ENCODE results near the gene PSMG4. TPM values are rescaled to one million over a fixed set of nuclear protein-coding genes. Genes with fewer than 3 reads are reported as not detected.
A peak's percentile ranks its signal among the peaks of the same experiment; 100 is the strongest.

Gene PSMG4
- total RNA-seq, 8 experiments from 2014 or later = 19.9 to 55.0 (median 30.1) TPM

GRCh38 chr6:3226042-3226441 lies 32.7 kb upstream of the PSMG4 start:
- H3K4me3 ChIP-seq = peak overlapping the region; percentile 85 to 93 (median 91)
- WGBS, 10 experiments = 18 to 100% (median 76%) methylated on average over 1 to 6 of the region's 10 CpGs; no CpG with 5 or more reads in 4 of the 10 experiments

GRCh38 chr6:3226481-3227362 lies 32.0 kb upstream of the PSMG4 start:
- Histone ChIP-seq H3K4me3 (peak overlapping the region; percentile 85 to 93 (median 91)), H3K27ac (peak overlapping the region; percentile 87 to 98), H3K4me1 (replicated peaks in 1 of 2) (peaks cover 3 to 19% of the 10 kb centered on the region in 2 donors)
- in situ Hi-C loops (cut with MboI; ENCODE audit: low pct_unique_long_range_greater_than_20kb in 2 of 9, low sequenced_read_pairs in 9 of 9, unreplicated experiment in 9 of 9) = loop anchor here in 2 of 9 experiments (25.0 kb wide), 2 partner anchors 89 to 239 kb away; partner anchors contain the start of gene NQO2 (in 1 of the 2)
- ATAC-seq (replicated peaks in 6 of 8) = peak; percentile 2 to 38 (median 16)
- 0 to 9% (median 0%) methylated on average over 2 to 9 of the region's 54 CpGs; no CpG with 5 or more reads in 4 of the 10 experiments for WGBS, 10 experiments

More at GRCh38 chr6:3226042-3226441, 32.7 kb upstream of the PSMG4 start:
- peak overlapping the region in 1 of 2 donors; percentile 87 for H3K27ac ChIP-seq
- peaks cover 7 to 22% of the 10 kb centered on the region in 2 donors for H3K4me1 ChIP-seq (replicated peaks in 1 of 2)
- in situ Hi-C loops (cut with MboI; ENCODE audit: low pct_unique_long_range_greater_than_20kb in 2 of 9, low sequenced_read_pairs in 9 of 9, unreplicated experiment in 9 of 9) = loop anchor here in 2 of 9 experiments (25.0 kb wide), 2 partner anchors 89 to 239 kb away; partner anchors contain the start of gene NQO2 (in 1 of the 2)
- ATAC-seq (replicated peaks in 6 of 8) = no peak

- in situ Hi-C loops (cut with MboI; ENCODE audit: low pct_unique_long_range_greater_than_20kb in 2 of 9, low sequenced_read_pairs in 9 of 9, unreplicated experiment in 9 of 9) = loop anchor here in 2 of 9 experiments (25.0 kb wide), 2 partner anchors 90 to 240 kb away; partner anchors contain the start of gene NQO2 (in 1 of the 2)
- H3K4me3 ChIP-seq = peak within 1 kb of the TSS; percentile 85 to 93 (median 91)
- peaks cover 2 to 19% of the 10 kb centered on the region in 2 donors for H3K4me1 ChIP-seq (replicated peaks in 1 of 2)
- peak; percentile 41 to 80 (median 72) for ATAC-seq (replicated peaks in 6 of 8)
- 0% methylated on average over 1 to 8 of the region's 66 CpGs; no CpG with 5 or more reads in 8 of the 10 experiments for WGBS, 10 experiments
- H3K27ac ChIP-seq = peak within 1 kb of the TSS; percentile 98 to 100
Measured at GRCh38 chr6:3227363-3228045, 31.2 kb upstream of the PSMG4 start, which contains the start of gene TUBB2B. Gene TUBB2B, minus strand, starts transcription at chr6:3227653. Its CDS starts 110 bp downstream, at chr6:3227543.

GRCh38 chr6:3228046-3228671 lies 30.6 kb upstream of the PSMG4 start:
- Histone ChIP-seq H3K27ac (peak overlapping the region; percentile 98 to 100), H3K4me1 (replicated peaks in 1 of 2) (peaks cover 0 to 14% of the 10 kb centered on the region in 2 donors), H3K4me3 (peak overlapping the region; percentile 85 to 93 (median 91))
- no CpG with 5 or more reads among the region's 38 CpGs for WGBS, 10 experiments
- in situ Hi-C loops (cut with MboI; ENCODE audit: low pct_unique_long_range_greater_than_20kb in 2 of 9, low sequenced_read_pairs in 9 of 9, unreplicated experiment in 9 of 9) = loop anchor here in 2 of 9 experiments (25.0 kb wide), 2 partner anchors 91 to 241 kb away; partner anchors contain the start of gene NQO2 (in 1 of the 2)
- ATAC-seq (replicated peaks in 6 of 8) = peak in 6 of 8 experiments; percentile 3 to 40 (median 36)

GRCh38 chr6:3228771-3229565 lies 29.8 kb upstream of the PSMG4 start:
- 0 to 29% (median 3%) methylated on average over 4 to 14 of the region's 62 CpGs; no CpG with 5 or more reads in 2 of the 10 experiments for WGBS, 10 experiments
- peak in 4 of 8 experiments; percentile 1 to 6 (median 2) for ATAC-seq (replicated peaks in 6 of 8)
- Histone ChIP-seq H3K27ac (peak overlapping the region; percentile 98 to 100), H3K4me1 (replicated peaks in 1 of 2) (peaks cover 2 to 8% of the 10 kb centered on the region in 2 donors), H3K4me3 (peak overlapping the region; percentile 85 to 93 (median 91))
- in situ Hi-C loops (cut with MboI; ENCODE audit: low pct_unique_long_range_greater_than_20kb in 2 of 9, low sequenced_read_pairs in 9 of 9, unreplicated experiment in 9 of 9) = loop anchor here in 2 of 9 experiments (25.0 kb wide), 2 partner anchors 92 to 242 kb away; partner anchors contain the start of gene NQO2 (in 1 of the 2)

- 0 to 35% (median 1%) methylated on average over 2 to 11 of the region's 28 CpGs; no CpG with 5 or more reads in 4 of the 10 experiments for WGBS, 10 experiments
- ATAC-seq (replicated peaks in 6 of 8) = peak in 5 of 8 experiments; percentile 1 to 12 (median 6)
- in situ Hi-C loops (cut with MboI; ENCODE audit: low pct_unique_long_range_greater_than_20kb in 2 of 9, low sequenced_read_pairs in 9 of 9, unreplicated experiment in 9 of 9) = loop anchor here in 2 of 9 experiments (25.0 kb wide), 2 partner anchors 92 to 242 kb away; partner anchors contain the start of gene NQO2 (in 1 of the 2)
- peak overlapping the region; percentile 85 to 93 (median 91) for H3K4me3 ChIP-seq
- H3K27ac ChIP-seq = peak overlapping the region; percentile 98 to 100
- H3K4me1 ChIP-seq (replicated peaks in 1 of 2) = peaks cover 8 to 9% of the 10 kb centered on the region in 2 donors
Measured at GRCh38 chr6:3229566-3230178, 29.1 kb upstream of the PSMG4 start.

DNA sequence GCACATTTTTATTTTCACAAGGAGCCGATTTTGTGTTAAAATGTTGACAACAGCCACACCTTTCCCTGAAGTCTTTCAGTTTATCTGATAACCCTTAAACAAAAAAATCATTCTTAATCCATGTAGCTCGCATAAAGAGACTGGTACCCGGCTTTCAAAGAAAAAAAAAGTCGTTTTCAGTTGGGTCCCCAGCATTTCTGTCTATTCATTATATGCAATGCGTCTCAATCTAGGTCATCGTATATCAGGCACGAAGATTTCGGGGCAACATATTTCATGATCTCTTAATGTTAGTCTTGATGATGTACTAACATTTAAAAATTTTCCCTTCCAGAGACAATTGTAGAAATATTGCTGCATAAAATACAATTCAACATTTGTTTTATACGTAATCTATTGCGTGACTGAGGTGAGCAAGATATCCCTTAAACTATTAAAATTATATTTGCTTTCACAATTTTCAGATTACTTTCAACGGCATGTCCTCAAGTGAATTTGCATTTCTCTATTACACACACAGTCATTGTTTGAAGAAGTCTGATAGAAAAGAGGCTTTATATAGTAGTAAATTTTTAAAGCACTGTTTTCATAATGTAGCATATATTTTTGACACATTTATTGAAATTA lies 28.4 kb upstream of the PSMG4 start:
- in situ Hi-C loops (cut with MboI; ENCODE audit: low pct_unique_long_range_greater_than_20kb in 2 of 9, low sequenced_read_pairs in 9 of 9, unreplicated experiment in 9 of 9) = loop anchor here in 2 of 9 experiments (25.0 kb wide), 2 partner anchors 93 to 243 kb away; partner anchors contain the start of gene NQO2 (in 1 of the 2)
- Histone ChIP-seq H3K27ac (peak overlapping the region; percentile 98 to 100), H3K4me3 (peak overlapping the region; percentile 85 to 93 (median 91)), H3K4me1 (replicated peaks in 1 of 2) (peaks cover 14 to 15% of the 10 kb centered on the region in 2 donors)
- ATAC-seq (replicated peaks in 6 of 8) = no peak
- 0 to 41% (median 3%) methylated on average over 4 to 11 of the region's 11 CpGs for WGBS, 10 experiments

DNA sequence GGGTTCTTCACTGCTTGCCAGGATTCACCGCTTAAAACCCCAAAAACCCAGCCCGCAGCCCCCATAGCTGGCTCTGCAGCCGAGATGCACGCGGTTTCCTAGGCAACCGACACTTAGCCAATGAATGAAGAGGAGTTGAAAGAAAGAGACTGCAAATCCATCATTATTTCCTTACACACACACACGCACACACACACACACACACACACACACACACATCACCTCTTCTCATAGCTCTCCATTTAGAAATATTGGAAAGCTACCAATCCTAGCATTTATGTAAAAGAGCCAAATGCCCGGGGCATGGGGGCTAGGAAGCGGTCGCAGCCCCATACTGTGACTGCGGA lies 27.9 kb upstream of the PSMG4 start:
- WGBS, 10 experiments = 0 to 13% (median 0%) methylated on average over 1 to 7 of the region's 11 CpGs; no CpG with 5 or more reads in 3 of the 10 experiments
- Histone ChIP-seq H3K4me1 (replicated peaks in 1 of 2) (peaks cover 17 to 19% of the 10 kb centered on the region in 2 donors), H3K27ac (peak overlapping the region; percentile 98 to 100), H3K4me3 (peak overlapping the region; percentile 85 to 93 (median 91))
- in situ Hi-C loops (cut with MboI; ENCODE audit: low pct_unique_long_range_greater_than_20kb in 2 of 9, low sequenced_read_pairs in 9 of 9, unreplicated experiment in 9 of 9) = loop anchor here in 2 of 9 experiments (25.0 kb wide), 2 partner anchors 94 to 244 kb away; partner anchors contain the start of gene NQO2 (in 1 of the 2)
- ATAC-seq (replicated peaks in 6 of 8) = peak in 6 of 8 experiments; percentile 0 to 11 (median 0)

DNA sequence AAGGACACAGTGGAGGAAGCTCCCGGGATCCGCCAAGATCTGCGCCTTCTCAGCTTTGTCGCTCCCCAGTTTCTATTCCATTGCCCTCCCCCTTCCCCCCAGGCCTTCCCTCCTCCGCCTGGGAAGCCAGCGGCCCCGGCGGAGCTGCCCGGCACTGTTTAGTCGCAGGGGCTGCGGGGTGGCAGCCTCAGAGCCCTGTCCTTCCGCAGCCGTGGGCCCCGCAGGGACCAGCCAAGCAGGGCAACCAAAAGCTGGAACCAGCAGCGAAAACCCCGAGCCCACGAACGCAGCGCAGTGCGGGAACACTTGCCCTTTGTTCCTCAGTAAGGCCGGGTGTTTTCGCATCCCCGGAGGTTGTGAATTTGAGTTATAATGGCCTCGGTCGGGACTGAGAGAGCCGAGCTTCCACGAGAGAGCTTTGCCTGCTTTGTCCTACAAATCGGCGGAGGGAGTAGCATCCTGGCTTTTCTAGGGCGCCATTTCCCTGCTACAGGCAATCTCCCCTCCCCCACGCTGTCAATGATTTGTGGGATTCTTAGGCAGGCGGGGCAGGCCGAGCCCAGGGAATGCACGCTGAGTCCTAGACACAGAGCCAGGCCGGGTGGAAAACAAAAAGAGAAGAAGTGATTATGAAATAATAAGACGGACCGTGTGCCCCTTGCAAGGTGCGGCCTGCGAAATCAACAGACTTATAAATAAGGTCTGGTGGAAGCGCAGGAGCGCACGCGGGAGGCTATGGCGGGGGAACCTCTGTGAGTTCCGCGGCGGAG lies 27.3 kb upstream of the PSMG4 start:
- Histone ChIP-seq H3K4me1 (replicated peaks in 1 of 2) (peaks cover 17 to 19% of the 10 kb centered on the region in 2 donors), H3K4me3 (peak overlapping the region; percentile 85 to 93 (median 91)), H3K27ac (peak overlapping the region; percentile 98 to 100)
- 0 to 1% (median 0%) methylated on average over 2 to 23 of the region's 47 CpGs; no CpG with 5 or more reads in 5 of the 10 experiments for WGBS, 10 experiments
- ATAC-seq (replicated peaks in 6 of 8) = peak; percentile 11 to 60 (median 20)
- in situ Hi-C loops (cut with MboI; ENCODE audit: low pct_unique_long_range_greater_than_20kb in 2 of 9, low sequenced_read_pairs in 9 of 9, unreplicated experiment in 9 of 9) = loop anchor here in 2 of 9 experiments (25.0 kb wide), 2 partner anchors 94 to 244 kb away; partner anchors contain the start of gene NQO2 (in 1 of the 2)
